ENCODE data around the gene IL36B.
"Not testable (repeated sequence)": the region's sequence is repeated elsewhere in the genome, so short reads cannot be mapped to it uniquely, and the experiment has no call there.

IL36B gene

DNA sequence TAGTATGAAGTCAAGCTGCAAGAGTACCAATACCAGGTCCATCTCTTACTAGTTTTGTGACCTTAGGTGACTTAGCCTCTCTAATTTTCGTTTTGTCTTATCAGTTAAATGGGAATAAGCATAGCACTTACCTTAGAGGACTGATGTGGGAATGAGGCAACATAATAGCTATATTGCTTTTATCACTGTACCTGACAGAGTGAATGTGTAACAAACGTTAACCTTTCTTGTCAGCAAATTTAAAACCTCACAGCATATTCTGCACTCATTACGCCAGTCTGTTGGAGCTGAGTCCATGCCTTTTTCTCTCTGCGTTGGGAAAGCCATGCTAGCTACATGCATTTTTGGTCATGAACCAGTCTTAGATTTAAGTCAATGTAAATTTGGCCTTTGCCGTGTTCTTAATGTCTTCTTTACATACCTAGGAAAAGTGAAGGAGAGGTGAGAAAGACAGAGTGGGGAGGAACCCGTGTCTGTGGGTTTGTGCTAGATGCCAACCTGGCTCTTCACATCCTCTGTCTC is at the start of gene IL36B:
TSS of gene IL36B (minus strand) at position 472 of the 522 bp plus-strand sequence.
- FAIRE-seq: no peak

DNA sequence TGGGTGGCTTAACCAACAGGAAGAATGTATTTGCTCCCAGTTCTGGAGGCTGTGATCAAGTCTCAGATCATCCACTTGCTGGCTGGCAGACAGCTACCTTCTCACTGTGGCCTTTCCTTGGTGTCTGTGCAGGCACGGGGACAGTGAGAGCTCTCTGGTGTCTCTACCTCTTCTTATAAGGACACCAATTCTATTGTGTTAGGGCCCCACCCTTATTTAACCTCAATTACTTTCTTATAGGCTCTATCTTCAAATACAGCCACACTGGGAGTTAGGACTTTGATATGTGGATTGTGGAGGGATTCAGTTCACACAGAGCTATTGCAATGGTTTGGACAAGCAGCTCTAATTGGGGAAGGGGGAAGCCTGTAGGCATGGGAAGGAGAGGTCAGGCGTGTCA is 49.5 kb upstream of the IL36B start:
- FAIRE-seq: no peak

More for the DNA sequence above, at the start of gene IL36B:
- no peak for DNase-seq (ENCODE audit: extremely low spot score, insufficient read length, low read depth)

DNA sequence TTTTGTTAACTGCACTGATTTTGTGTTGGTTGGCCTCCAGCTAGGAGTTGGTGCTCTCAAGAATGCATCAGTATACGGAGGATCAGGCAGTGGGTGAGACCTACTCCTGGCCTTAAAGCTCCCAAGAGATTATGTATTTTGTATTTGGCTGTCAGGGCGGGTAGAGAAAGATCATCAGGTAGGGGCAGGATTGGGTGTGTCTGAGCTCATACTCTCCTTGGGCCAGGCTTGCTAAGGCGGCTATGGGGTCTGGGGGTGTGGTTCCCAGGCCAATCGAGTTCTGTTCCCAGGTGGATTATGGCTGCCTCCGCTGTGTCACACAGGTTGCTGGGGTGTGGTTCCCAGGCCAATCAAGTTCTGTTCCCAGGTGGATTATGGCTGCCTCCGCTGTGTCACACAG is 45.9 kb upstream of the IL36B start:
- FAIRE-seq (no peak), DNase-seq (ENCODE audit: extremely low spot score, insufficient read length, low read depth) (no peak)

More for the DNA sequence above, 49.5 kb upstream of the IL36B start:
- no peak for DNase-seq (ENCODE audit: extremely low spot score, insufficient read length, low read depth)

DNA sequence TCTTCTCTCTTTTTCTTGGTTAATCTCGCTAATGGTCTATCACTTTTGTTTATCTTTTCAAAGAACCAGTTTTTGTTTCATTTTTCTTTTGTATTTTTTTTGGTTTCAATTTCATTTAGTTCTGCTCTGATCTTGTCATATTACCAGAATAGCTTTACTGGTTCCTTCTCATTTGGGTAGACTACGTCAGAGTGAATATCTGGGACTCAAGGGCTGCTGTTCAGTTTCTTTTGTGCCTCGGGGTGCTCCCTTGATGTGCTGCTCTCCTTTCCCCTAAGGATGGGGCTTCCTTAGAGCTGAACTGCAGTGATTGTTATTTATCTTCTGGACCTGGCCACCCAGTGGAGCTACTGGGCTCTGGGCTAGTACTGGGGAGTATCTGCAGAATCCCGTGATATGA is 45.4 kb upstream of the IL36B start:
- no peak for DNase-seq (ENCODE audit: extremely low spot score, insufficient read length, low read depth)
- FAIRE-seq: no peak

DNA sequence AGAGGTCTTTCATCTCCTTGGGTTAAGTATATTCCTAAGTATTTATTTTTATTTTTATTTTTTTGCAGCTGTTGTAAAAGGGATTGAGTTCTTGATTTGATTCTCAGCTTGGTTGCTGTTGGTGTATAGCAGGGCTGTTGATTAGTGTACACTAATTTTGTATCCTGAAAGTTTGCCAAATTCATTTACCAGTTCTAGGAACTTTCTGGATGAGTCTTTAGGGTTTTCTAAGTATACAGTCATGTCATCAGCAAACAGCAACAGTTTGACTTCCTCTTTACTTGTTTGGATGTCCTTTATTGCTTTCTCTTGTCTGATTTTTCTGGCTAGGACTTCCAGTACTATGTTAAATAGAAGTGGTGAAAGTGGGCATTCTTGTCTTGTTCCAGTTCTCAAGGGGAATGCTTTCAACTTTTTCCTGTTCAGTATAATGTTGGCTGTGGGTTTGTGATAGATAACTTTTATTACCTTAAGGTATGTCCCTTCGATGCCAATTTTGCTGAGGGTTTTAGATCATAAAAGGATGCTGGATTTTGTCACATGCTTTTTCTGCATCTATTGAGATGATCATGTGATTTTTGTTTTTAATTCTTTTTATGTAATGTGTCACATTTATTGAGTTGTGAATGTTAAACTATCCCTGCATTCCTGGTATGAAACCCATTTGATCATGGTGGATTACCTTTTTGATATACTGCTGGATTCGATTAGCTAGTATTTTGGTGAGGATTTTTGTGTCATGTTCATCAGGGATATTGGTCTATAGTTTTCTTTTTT is 44.4 kb upstream of the IL36B start:
- not testable (repeated sequence) for DNase-seq (ENCODE audit: extremely low spot score, insufficient read length, low read depth); FAIRE-seq

DNA sequence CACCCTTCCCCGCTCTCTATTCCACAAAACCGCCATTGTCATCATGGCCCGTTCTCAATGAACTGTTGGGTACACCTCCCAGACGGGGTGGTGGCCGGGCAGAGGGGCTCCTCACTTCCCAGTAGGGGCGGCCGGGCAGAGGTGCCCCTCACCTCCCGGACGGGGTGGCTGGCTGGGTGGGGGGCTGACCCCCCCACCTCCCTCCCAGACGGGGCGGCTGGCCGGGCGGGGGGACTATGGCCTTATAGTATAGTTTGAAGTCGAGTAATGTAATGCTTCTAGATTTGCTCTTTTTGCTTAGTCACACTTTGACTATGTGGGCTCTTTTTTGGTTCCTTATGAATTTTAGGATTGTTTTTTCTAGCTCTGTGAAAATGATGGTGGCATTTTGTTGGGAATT is 43.6 kb upstream of the IL36B start:
- DNase-seq (ENCODE audit: extremely low spot score, insufficient read length, low read depth); FAIRE-seq: not testable (repeated sequence)

DNA sequence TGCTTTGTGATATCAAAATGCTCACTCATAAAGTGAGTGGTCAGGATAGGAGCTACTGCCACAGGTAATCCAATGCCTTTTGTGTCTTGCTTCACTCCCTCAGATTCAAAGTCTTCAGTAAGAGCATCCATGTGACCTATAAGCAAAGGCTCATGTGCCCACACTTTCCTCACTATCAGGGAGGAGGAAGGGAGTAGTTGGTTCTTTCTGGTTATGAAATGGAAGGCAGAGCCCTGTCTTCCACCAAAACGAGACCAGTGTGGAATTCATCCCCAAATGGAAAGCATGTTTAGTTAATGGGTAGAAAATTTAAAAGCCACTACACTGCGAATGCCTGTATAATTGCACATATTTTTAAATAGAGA is 40.9 kb upstream of the IL36B start:
- FAIRE-seq: no peak
- DNase-seq (ENCODE audit: extremely low spot score, insufficient read length, low read depth): no peak

DNA sequence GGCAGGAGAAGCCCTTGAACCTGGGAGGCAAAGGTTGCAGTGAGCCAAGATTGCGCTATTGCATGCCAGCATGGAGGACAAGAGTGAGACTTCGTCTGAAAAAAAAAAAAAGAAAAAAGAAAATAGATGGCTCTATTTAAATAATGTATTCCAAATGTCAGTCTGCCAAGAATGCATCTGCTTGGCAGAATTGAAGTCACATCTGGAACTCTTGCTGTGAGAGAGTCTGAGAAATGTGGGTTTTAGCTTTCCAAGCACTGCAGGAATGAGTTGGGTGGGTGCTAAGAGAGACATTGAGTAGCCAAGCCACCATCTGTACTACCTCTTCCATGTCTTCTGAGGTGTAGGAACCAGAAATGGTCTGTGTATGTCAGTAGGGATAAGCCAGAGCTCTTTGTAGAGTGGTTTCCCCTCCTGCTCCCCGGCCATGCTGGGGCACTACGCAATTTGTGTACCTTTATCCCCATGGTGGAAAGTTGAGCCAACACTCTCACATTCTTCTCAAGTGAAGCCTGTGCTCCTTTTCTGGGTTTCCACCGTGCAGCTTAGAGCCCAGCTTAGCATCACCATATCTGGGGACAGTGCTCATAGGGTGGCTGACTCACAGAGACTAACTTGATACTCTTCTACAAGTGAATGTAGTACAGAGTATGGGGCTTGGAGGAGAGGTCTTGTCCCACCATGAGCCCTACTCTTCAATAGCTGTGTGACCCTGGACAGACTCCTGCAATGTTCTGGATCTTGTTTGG is 40.4 kb upstream of the IL36B start:
- DNase-seq (ENCODE audit: extremely low spot score, insufficient read length, low read depth) (no peak), FAIRE-seq (no peak)

DNA sequence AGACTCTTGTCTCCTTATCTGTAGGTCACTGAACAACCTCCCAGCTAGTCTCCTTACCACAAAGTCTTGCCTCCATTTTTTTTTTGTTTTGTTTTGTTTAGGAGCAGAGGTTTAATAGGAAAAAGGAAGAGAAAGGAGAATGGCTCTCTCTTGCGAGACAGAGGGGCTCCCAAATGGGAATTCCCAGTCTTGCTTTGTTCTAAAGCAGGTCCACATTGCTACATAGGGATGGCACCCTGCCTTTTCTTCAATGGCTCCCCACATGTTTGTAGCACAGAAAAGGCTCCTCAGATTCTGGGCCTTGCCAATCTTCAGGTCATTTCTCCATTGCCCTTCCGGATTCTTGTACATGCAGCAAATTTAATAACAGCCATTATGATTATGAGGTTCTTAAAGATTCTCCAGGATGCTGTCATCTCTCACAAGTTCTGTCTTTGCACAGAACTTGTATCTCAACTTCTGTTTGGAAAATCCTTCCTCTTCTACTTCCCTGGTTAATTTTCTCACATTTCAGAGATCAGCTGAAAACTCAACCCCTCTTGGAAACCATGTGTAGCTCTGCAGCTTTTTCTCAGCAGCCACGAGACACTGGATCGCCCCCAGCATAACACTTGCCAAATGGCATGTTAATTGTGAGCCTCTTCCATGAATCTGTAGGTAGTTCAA is 38.7 kb upstream of the IL36B start:
- DNase-seq (ENCODE audit: extremely low spot score, insufficient read length, low read depth): no peak
- no peak for FAIRE-seq

DNA sequence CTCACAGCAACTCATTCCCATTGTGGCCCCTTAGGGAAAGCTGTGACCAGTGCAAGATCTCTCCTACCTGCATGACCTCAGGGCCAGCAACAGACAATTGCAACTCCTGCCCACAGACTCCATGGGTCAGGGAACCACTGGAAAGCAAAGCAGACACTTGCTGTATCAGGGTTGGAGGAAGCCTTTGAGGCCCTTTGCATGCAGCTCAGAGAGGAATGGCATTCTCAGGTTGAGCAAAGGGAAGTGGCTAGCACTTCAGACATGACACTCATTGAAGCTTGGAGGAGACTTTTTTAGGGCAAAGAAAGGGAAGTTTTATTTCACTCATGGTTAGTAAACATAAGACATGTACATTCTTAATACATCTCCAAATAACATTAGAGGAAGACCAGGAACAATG is 37.2 kb upstream of the IL36B start:
- FAIRE-seq (no peak), DNase-seq (ENCODE audit: extremely low spot score, insufficient read length, low read depth) (no peak)

DNA sequence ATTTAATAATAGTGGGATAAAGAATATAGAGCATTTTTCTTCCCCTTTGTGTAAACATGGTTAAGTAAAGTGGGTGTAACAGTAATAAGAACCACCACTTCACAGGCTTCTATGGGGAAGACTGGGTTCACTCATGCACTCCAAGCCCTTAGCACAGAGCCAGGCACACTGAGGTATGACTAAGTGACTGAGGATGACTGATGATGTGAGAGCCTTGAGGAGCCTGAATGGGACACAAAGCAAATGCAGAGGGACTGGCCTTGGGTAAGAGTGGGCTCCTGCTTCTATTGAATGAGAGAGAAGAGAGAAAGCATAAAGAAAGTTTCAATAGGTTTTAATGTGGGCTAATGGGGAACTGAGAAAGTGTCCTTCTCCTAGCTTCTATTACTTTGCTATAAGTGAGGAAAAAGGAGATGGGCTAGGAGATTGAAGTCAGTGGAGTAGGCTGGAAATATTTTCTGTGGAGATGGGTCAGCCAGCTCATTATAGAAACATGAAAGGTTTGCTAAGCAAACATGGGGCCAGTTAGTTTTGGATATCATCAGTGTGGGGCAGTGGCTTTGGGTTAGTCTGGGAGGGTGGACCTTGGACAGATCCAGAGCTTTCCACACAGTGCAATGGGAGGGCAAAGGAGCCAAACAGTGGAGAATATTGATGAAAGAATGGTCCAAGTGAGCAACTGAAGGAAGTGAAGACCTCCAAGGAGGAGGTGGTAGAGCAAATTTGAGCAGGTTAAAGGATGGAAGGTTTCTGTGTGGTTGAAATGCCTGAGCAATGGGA is 35.7 kb upstream of the IL36B start:
- DNase-seq (ENCODE audit: extremely low spot score, insufficient read length, low read depth) (no peak), FAIRE-seq (no peak)

DNA sequence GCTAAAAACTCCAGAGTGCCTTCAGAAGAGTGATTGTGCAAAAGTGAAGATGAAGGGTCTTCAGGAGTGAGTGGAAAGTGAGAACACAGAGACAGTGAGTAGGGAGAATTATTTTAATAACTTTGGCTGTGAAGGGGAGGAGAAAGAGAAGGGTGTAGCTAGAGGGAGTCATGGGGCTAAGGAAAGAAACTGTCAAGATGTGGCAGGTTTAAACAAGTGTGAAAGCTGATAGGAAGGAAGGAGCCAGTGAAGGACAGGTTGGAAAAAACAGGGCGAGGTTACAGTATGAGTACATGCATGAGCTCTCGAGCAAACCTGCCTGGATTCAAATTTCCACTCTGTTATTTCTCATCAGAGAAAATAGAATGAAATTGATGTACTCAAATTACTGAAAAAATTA is 32.9 kb upstream of the IL36B start:
- DNase-seq (ENCODE audit: extremely low spot score, insufficient read length, low read depth) (no peak), FAIRE-seq (no peak)

DNA sequence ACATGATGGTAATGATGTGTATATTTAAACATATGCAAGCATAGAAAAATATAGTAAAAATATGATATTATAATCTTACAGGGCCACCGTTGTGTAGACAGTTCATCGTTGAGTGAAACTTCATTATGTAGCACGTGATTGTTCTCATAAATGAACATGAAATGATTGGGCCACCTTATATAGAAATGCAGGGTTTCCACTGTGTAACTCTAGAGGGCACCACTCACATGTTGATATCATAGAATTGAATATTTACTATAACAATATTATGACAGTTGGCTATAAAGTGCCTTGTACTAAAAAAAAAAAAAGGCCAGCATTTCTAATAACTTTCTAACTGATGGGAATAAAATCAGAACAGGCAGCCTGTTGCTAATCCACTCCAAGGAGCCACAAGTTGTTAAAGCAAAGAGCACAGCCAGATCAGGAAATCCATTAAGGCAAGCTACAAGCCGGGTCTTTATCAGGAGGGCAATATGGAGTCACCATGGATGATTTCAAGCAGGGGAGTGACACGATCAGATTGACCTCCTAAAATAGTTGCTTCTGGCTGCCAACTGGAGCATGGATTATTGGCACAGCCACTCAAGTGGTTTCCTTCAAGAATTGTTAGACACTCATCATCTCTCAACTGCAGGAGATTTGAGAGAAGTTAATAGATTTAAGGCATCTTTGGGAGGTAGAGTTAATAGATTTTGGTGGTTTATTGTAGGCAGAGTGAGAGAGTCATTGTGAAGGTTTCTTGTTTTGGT is 31.8 kb upstream of the IL36B start:
- FAIRE-seq: no peak
- no peak for DNase-seq (ENCODE audit: extremely low spot score, insufficient read length, low read depth)

DNA sequence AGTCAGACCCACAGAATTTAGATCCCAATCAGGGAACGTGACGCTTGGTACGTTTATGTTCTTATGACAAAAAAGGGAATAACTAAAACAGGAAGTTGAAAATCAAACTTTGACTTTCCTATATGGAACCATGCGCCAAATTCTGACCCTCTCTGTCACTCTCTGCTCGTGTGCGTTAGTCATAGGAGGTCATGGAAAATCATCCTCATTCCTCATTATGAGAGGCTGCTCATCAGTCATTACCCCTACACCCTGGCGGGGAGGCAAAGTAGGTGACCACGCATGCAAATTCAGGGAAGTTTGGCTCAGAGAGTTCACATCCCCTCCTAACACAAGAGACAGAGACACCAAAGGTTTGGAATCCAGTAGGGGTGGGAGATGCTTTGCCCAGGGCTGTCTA is 30.6 kb upstream of the IL36B start:
- FAIRE-seq (no peak), DNase-seq (ENCODE audit: extremely low spot score, insufficient read length, low read depth) (no peak)

DNA sequence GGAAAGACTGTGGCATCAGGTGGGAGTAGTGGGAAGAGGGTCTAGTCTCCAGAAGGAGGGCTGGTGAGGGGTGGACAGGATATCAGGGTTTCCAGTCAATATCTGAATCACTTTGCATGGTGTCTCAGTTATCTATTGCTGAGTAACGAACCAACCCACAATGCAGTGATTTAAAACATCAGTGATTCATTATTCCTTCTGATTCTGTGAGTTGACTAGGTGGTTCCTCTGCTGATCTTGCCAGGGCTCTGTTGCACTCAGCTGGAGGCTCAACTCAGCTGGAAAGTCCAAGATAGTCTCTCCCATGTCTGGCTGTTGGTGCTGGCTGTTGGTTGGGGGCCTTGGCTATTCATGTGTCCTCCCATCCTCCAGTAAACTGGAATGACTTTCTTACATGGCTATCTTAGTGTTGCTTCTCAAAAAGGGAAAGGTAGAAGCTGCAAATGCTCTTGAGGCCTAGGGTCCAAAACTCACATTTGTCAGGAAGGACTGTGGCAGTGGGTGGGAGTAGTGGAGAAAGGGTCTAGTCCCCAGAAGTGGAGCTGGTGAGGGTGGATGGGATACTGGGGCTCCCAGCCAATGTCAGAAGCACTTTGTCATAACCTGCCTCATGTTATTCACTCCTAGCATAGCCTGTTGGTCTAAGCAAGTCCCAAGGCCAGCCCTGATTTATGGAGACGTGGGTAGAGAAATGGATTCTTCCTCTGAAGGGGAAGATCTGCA is 29.0 kb upstream of the IL36B start:
- no peak for DNase-seq (ENCODE audit: extremely low spot score, insufficient read length, low read depth)
- no peak for FAIRE-seq

DNA sequence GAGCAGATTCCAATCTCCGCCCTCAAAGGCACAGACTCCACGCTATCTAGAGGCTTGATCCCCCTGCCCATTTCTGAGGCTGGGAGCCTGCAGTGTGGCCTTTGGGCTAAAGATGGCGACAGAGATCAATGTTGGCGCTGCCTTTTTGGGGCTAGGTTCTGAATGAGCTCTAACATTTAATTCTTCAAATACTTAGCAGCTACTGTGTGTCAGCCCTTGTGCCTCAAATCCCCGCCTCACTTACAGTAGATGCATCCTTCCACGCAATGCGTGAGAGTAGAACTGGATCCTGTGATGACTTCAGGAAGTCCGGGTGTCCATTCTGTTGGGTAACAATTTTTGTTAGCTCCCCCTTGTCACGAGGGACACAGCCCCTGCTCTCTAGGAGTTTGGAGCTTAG is 27.5 kb upstream of the IL36B start:
- peak; percentile 53 for FAIRE-seq
- DNase-seq (ENCODE audit: extremely low spot score, insufficient read length, low read depth): no peak

DNA sequence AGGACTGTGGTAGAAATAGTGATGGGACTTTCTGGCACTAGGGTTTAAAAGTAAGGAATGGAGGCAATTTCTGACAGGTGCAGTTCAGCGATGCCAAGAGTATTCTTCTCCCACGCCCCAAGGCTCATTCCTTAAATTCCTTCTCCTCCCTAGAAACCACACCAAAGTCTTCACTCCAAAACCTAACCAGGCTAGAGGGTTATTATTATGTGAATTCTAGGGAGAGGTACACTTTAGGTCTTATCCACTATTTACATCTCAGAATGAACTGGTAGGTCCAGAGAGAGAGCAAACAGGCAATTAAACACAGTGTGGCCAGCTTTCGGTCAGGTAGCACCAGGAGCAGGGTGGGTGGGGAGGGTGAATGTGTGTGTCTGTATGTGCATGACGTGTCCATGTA is 26.5 kb upstream of the IL36B start:
- FAIRE-seq (no peak), DNase-seq (ENCODE audit: extremely low spot score, insufficient read length, low read depth) (no peak)

DNA sequence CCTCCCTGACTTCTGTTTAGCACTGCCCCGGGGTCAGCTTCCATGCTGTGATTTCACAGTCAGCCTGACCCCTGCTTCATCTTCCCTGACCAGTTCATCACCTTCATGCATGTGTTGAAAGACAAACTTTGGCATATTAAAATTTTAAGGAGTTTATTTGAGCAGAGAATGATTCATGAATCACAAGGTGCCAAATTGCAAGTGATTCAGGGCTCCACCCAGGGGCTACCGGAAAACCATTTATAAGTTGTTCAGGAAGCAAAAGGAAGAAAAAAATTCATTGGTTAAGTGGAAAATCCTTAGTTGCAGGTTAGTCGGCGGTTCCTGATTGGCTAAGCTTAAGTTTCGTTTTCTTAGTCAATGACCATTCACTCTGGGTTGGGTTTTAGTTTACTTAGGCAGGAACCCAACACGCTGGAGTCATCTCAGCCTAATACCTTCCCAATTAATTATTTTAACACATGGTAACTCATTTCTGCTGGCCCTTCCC is 25.7 kb upstream of the IL36B start:
- no peak for FAIRE-seq
- no peak for DNase-seq (ENCODE audit: extremely low spot score, insufficient read length, low read depth)

DNA sequence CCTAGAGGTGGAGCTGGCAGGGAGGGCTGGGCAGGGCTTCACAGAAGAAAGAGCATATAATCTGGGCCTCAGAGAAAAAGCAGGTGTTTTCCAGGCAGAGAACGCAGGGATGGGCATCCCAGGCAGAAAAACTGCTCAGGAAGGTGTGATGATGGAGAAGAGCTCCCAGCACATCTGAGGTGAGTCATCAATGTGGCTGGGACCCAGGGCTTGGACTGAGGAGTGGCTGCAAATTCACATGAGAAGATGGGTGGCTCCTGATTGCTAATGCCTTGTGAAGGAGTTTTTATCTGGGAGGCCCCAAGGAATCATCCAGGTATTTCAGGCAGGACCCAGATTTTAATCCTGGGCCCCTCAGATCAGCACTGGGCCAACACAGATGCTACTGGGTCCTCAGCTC is 25.3 kb upstream of the IL36B start:
- no peak for DNase-seq (ENCODE audit: extremely low spot score, insufficient read length, low read depth)
- no peak for FAIRE-seq
